Measurements from ENCODE around the gene NEK6. TPM values are rescaled to one million over a fixed set of nuclear protein-coding genes. Genes with fewer than 3 reads are reported as not detected.

NEK6 gene
- total and polyA plus RNA-seq, 10 of the 15 experiments (the other 5 are each of a cell fraction or from before 2014, with no cell fraction given) = 31.3 to 161 (median 89.2) TPM

- TF ChIP-seq CTCF (IDR thresholded peaks at IDR 0.05 in 2 of 3, conservative IDR thresholded peaks at IDR 0.05 in 1 of 3; ENCODE audit: control insufficient read depth in 2 of 3, extremely low read depth in 1 of 3, insufficient read depth in 1 of 3, low read depth in 3 of 3, low read length in 3 of 3) (no peak), SPI1 (IDR thresholded peaks at IDR 0.05; ENCODE audit: borderline replicate concordance, insufficient read depth, low read depth, low read length) (peak; percentile 100), RB1 (IDR thresholded peaks at IDR 0.05; ENCODE audit: borderline replicate concordance) (peak; percentile 11; the same call in 1 of the 2 replicates), TCF12 (IDR thresholded peaks at IDR 0.05; ENCODE audit: low read depth, low read length) (peak; percentile 98), TCF3 (IDR thresholded peaks at IDR 0.05; ENCODE audit: borderline replicate concordance, insufficient read depth, low read depth, low read length) (peak; percentile 71; the same call in 1 of the 2 replicates), HSF1 (IDR thresholded peaks at IDR 0.05; ENCODE audit: low read depth, low read length) (no peak), RAD51 (IDR thresholded peaks at IDR 0.05) (no peak), HDAC6 (IDR thresholded peaks at IDR 0.05; ENCODE audit: unreplicated experiment) (no peak), E4F1 (IDR thresholded peaks at IDR 0.05; ENCODE audit: borderline replicate concordance, partially characterized antibody) (no peak), POU2F2 (IDR thresholded peaks at IDR 0.05; ENCODE audit: borderline replicate concordance, low read depth, low read length) (peak; percentile 61; the same call in 1 of the 3 replicates), SKIL (IDR thresholded peaks at IDR 0.05; ENCODE audit: low read depth, poor library complexity, severe bottlenecking) (peak; percentile 35), MLLT1 (IDR thresholded peaks at IDR 0.05) (peak; percentile 46; the same call in 1 of the 2 replicates), SUZ12 (IDR thresholded peaks at IDR 0.05; ENCODE audit: unreplicated experiment) (no peak), MEF2A (IDR thresholded peaks at IDR 0.05; ENCODE audit: insufficient read depth, low read depth, low read length) (peak; percentile 81; the same call in 1 of the 2 replicates), WRNIP1 (IDR thresholded peaks at IDR 0.05; ENCODE audit: borderline replicate concordance, low read depth, low read length) (no peak)
These were observed 39.2 kb upstream of the NEK6 start (continued) for GRCh38 chr9:124218438-124218982.

Data from GM12878 (cell line).